Right renal pelvis (tissue), 4 donors: ENCODE results near the gene CFAP77. TPM values are rescaled to one million over a fixed set of nuclear protein-coding genes. Genes with fewer than 3 reads are reported as not detected.

Experiments
- DNase-seq, 4 donors: peaks; one replicate each; pipeline ENCODE4 v3.0.0-alpha.2; 2013; ENCODE audit warnings: low read depth in 4 of 4, low spot score in 3 of 4, missing footprints in 1 of 4
- polyA plus RNA-seq, 4 donors: library from polyadenylated mRNA; unstranded; fragments of 120-200 nt; gene quantifications; one replicate each; pipeline ENCODE4 v1.2.1, GENCODE V29; 2013; ENCODE audit not compliant: insufficient read length in 4 of 4

CFAP77 gene
- polyA plus RNA-seq, 4 donors: 0.79 to 2.0 (median 0.91) TPM

DNA sequence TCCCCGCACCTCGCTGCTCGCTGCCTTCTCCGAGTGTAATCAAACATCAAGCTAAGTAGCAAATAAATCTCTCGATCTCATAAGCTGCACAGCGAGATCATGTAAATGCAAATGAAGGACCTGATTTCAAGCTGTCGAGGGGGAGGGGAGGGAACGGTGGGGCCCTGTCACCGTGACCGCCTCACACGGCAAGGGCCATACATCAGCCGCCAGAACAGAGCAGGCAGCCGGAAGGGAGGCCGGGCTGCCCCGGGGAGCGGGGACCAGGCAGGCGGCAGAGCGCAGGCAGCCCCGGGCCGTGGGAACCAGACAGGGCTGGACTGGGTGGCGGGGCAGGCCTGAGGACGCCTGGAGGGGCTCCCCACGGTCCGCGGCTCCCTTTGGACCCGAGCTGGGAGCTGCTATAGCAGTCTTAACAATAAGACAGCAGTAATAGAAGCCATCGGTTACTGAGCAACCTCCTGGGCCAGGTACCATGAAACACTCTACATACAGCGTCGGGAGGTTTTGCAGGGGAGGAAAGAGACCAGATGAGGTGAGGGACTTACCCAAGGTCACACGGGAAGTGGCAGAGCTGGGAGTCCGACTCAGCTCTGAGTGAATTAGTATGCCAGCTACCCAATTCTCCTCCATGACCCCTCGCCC is 76.8 kb downstream of the CFAP77 start:
- DNase-seq: peak in 1 of 4 donors; percentile 33

DNA sequence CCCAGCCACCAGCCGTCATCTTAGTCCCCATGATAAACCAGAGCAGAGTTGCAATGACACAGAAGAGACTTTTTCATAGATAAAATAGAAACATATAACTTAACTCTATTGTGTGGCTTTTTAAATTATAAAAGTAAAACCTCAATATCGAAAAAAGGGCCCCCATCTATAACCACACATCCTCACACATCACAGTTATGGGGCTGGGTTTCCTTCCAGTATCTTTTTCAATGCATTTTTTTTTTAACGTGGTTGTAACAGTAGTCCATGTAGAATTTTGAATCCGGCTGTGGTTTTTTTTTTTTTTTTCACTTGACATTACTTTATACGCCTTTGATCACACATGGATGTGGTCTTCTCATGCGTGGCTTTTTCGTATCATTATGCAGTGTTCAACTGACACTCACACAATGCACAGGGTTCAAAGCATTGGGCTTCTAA is 77.4 kb downstream of the CFAP77 start:
- no peak for DNase-seq

DNA sequence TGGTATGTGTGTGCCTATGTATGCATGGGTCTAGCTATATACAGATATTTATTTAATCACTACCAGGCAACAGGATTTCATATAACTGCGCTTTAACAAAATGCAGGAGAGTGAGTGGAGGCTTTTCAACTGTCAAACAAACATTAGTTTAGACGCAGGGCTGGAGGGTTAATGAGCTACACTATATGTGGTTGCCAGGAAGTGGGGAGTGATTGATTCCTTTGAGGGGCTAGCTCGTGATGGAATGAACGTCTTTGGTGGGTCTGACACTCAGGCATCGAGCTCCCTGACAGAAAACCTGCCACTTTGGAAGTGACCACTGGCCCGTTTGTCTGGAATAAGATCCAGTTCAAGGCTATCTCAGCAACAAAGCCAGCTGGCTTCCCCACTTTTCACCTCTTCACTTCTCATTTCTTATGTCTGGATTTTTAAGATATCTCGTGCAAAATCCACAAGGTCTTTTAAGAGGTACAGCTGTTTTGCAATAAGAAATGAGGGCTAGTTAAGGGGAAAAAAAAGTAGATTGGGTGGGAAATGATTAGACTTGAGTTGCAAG is 78.0 kb downstream of the CFAP77 start:
- DNase-seq: no peak

DNA sequence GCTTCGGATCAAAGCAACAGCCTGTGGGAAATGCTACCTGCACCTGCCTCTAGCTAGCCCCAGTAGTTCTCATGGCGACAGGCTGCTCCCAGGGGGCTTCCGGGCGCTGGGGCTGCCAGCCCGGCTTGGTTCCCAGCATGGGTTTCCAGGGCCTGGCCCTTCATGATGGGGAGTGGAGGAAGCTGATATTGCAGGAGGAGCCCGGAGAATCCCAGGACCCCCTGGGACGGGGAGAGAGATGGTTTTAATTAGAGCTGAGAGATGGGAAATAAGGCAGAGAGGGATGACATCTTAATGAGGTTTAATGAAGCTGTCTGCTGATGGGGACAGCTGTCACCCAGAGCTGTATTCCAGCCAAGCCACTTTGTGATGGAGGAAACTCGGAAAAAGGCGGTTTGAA is 78.6 kb downstream of the CFAP77 start:
- DNase-seq: no peak

DNA sequence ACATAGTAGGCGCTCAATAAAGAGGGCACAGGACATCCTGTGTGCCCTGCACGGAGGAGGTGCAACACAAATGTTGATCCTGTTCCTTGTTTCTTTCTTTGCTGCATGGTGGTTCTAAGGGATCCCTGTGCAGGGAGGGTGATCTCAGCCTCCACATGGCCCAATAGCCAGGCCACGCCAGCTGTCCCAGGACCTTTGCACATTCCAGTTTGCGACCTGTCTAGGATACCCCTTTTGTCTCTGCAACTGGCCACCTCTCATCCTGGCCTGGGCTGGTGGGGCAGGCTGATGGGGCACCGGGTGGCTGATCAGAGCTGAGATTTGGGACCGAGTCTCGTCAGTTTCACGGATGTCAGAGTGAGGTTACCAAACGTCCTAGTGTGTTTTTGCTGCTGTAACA is 79.5 kb downstream of the CFAP77 start:
- DNase-seq: no peak

DNA sequence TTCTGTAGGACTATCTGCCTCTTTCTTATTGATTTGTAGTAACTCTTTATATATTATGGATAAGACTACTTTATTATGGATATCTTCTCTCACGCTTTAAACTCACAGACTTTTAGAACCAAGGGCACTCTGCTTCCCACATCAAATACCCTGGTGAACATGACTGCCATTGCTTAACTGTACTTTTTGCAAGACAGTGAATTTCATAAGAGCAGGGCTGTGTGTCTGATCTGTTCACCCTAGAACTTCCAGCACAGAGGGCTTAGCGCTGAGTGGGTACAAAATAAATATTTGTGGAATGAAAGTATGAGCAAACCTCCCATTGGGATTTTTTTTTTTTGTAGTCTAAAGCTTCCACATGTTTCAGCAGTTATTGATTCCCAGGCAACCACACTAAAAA is 84.8 kb downstream of the CFAP77 start:
- DNase-seq: no peak

DNA sequence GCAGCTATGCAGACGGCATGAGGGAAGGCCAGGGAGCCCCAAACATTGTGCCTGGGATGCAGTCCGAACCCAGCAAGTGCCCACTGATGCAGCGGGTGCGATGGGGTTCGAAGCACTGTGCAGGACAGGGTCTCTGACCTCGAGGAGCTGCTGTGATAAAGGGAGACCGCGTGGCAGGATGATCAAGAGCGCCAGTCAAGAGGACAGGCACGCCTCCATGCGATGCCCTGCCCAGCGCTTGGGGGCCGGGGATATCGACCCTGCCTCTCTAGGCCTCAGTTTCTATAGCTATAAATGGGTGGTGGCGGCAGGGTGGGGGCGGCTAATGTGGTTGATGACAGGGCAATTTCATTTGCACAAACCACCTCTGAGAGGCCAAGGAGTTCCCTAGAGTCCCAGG is 87.7 kb downstream of the CFAP77 start:
- no peak for DNase-seq

DNA sequence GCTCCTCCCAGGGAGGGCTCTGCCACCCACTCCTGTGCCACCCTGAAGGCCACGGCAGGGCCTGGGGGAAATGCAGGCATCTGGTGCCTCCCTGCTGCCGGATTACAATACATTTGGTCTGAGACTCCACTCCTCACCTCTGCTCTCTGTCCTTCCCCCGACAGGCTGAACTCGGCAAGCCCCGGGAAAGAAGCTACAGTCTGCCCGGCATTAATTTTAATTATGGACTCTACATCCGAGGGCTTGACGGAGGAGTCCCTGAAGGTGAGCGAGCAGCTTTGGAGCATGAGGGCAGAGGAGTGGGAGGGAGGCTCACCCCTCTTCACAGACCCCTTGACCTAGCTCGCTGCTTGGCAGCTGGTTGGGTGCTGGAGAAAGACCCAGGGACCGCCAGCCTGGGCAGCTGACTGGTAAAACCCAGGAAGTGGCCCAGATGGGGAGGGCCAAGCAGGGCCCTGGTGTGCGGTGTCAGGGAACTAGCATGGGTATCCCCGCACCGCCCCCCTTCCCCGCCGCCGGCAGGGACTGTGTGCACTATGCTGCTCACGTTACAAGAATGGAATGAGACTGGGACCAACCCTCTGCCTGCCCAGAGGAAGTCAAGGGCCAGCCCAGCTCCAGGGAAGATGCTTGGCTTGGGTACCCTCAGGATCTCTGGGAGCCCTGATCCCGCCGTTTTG is 88.7 kb downstream of the CFAP77 start:
- DNase-seq: no peak

DNA sequence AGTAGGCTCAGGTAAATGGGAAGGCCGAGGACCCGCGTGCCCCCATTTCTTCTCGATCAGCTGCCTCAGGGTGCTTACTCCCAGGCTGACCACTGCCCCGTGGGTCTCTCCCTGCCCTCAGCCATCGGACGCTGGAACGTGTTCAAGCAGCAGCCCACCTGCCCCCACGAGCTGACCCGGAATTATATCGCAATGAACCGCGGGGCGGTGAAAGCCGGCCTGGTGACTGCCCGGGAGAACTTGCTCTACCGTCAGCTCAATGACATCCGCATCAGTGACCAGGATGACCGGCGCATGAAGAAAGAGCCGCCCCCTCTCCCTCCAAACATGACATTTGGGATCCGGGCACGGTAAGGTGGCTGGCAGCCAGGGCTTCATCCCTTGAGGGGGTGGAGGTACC is 89.2 kb downstream of the CFAP77 start:
- DNase-seq: no peak

DNA sequence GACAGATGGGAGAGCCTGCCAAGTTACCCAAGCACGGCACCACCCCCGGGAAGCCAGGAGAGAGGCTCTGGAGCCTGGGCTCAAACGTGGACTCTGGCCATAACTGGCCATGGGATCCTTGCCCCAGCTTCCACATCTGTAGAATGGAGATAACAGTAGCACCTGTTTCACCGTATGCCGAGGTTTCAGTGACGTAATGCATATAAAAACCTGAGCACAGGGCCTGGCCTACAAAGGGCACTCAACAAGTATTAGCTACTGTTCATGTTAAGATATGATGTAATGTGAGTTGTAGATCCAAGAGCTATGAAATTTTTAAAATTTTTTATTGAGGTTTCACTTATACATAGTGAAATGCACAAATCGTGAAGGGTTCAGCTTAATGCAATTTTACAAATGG is 90.2 kb downstream of the CFAP77 start:
- no peak for DNase-seq

DNA sequence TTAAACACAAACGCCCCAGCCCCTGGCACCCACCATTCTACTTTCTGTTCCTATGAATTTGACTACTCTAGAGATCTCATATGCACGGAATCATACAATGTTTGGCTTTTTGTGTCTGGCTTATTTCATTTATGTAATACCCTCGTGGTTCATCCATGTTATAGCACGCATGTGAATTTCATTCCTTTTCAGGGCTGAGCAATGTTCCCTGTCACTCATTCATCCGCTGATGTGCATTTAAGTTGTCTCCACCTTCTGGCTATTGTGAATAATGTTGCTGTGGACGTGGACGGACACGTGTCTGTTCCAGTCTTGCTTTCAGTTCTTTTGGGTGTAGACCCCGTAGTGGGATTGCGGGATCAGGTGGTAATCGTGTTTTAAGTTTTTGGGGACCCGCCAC is 92.5 kb downstream of the CFAP77 start:
- no peak for DNase-seq

DNA sequence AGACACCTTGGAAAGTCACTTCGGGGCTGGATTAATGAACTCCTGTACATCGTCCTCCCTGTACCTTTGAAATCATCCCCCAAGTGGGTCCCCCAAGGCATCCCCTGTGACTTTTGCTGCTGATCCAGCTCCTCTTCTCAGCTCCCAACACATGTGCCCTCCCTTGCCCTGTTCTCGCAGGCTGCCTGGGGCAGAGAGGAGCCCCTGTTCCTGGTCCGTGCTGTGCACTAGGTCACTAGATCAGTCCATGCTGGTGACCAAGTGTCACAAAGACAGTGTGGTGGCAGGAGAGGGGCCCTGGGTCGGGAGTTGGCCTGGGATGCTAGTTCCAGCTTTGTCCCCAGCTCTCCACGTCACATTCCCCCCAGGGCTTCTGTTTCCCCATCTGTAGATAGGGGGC is 93.1 kb downstream of the CFAP77 start:
- DNase-seq: no peak

DNA sequence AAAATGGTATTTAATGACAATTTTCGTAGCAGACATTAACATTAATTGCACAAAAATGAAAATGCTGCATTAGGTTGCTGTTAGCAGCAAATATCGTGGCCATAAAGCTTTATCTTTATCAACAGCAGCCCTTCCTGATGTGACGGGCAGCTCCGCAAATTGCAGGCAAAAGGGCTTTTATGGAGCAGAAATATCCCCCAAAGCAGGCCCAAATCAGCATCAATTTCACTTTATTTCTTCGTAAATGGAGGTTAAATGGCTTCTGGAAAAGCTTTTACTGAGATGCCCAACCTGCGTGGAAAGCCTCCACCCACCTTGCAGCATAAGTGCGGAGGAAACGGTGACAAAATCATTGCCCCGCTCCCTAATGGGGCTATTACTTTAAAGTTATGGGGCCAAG is 94.5 kb downstream of the CFAP77 start:
- DNase-seq: no peak

DNA sequence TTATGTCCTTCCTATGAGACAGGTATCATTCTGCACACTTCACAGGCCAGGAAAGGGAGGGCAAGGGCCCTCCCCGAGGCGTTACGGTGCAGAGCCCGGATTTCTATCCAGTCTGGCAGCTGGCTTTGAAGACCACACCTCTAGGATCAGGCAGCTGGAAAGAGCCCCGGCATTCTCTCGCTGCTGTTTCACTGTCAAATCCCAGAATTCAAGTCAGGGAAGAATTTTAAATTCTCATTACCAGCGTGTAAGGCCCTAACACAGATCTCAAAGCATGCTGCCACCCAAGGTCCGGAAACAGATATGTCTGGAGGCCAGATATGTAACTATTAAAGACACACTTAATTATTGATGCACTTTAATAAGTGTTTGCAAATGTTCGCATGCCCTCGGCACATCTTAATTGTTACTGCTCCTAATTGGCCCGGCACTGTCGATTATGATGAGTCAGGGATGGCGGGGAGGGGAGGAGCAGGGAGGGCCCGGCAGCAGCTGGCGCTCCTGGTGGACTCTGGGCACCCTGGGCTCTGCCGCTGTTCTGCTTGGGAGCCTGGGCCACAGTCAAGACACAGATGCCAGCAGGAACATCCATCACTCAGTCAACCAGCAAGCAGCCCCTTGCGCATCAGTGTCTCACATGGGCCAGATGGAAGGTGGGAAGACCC is 96.1 kb downstream of the CFAP77 start:
- DNase-seq: no peak

DNA sequence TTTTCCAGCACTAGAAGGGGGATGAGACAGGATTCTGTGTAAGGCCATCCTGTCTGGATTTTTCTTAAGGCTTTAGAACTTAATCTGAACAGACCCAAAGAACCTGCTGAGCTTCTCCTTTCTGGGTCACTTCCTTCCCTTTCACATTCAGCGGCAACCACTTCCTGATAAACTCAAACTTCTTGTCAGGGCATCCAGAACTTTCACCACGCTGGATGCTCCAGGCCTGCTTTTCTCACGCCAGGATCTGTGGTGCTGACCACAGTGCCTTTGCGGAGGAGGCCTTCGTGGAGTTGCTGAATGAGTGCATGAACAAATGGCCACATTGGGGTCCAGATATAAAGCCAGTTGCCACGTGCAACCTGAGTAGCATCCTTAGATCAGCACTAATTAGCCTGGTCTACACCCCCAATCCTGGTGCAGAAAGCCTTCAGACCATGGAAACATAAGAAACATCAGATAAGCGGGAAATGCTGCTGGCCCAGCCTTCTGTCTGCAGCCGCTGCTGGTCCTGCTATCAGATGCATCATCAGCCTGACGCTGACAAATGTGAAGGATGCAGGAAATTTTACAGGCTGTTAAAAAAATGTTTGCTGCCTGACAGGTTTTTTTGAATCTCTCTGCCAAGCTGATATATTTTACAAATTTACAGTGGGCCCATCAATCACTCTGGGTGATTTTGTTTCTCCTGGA is 97.1 kb downstream of the CFAP77 start:
- no peak for DNase-seq

DNA sequence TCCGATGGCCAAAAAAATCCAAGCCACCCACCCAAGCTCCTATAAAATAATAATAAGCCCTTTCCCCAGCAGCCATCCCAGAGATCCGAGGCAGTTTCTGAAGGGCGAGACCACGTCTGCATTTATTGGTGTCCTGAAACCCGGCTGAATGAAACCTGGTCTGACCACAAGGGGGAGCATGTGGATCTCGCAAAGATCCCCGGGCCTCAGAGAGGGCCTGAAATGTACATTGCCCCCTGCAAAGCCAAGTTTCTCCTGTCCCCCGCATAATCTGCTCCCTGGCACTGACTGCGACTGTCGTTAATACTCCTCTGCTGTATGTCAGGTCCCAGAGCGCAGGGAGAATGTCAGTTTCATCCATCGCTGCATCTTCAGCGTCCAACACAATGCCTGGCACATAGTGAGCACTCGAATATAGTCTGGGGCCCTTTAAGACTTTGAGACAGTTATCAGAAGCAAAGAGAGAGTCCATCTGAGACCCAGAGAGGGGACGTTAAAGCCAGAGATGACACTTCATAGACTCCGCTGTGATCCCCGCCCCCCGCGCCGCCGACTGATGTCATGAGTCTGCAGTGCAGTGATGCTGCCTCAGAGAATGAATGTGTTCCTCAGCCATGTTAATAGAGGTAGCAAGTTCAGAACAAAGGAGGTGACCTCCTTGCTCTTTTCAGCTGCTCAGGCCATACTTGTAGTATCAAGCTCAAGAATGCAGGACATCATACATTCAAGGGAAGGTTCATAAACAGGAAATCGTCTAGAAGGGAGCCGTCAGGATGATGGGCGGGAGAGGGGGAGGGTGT is 97.9 kb downstream of the CFAP77 start:
- DNase-seq: peak; percentile 61 to 78 (median 64)

DNA sequence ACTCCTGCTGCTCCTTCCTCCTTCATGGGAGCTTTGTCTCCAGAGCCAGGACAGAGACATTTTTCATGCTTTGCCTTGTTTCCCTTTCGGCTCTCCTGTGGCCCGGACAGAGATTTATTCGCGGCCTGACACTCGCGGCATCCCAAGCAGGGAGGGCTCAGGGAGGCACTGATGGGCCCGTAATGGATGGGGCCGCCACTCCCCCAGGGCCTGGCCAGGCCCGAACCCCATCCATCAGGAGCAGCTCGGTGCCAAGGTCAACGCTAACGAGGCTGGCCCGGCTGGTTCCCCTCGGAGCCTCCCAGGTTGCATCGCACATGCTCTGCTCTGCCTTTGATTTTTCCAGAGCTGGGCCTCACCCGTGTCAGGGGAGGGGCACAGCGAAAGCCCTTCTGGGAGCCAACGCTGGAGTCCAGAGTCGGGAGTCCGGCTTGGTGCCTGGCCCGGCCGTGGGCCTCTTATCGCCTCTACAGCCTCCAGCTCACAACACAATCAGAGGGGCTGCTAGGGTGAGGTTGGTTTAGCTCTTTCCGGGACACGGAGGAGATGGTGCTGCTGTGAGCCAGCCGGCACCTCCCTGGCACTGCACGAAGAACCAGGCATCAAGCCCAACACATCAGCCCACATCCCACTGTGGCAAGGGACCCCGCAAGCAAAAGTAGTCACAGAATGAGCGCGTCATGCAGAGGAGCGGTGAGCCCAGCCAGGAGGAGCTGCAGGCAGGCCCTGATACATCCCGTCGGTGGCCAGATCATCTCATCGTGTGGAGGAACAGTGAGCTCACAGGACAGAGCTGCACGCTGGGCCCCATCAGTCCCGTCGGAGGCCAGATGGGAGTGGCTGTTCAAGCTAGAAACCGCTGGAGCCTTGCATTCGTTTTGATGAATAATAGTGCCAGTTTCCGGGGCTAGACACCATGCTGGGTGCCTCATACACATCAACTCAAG is 100.2 kb downstream of the CFAP77 start:
- DNase-seq: no peak

DNA sequence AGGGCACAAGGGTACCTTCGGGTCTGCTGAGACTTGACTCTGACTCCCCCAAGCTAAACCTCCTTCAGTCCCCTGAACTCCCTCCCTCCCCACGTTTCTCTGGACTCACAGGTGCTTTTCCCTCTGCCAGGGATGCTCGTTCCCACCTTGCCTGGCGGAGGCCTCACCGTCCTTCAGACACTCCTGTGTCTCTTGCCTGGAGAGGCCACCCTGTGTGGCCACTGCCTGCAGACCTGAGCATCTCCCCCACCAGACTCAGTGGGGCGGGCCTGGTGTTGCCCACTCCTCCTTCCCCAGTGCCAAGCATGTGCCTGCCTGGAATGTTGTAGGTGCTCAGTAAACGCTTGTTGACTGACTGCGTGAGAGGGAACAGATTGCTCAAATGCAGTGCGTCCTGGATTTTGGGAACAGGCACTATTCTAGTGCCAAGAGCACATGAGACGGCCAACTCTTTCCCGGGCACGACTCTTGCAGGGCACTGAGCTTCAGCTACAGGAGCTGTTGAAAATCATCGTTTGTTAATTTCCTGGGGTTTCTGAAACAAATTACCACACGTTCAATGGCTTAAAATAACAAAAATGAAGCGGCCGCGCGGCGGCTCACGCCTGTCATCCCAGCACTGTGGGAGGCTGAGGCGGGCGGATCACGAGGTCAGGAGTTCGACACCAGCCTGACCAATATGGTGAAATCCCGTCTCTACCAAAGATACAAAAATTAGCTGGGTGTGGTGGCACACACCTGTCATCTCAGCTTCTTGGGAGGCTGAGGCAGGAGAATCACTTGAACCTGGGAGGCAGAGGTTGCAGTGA is 101.4 kb downstream of the CFAP77 start:
- no peak for DNase-seq
